Measurements from ENCODE around the gene U2AF1L4. TPM values are rescaled to one million over a fixed set of nuclear protein-coding genes. Genes with fewer than 3 reads are reported as not detected.

Gene U2AF1L4
- total and polyA plus RNA-seq, 10 of the 15 experiments (the other 5 are each of a cell fraction or from before 2014, with no cell fraction given) = 7.9 to 21.6 (median 15.1) TPM

DNA sequence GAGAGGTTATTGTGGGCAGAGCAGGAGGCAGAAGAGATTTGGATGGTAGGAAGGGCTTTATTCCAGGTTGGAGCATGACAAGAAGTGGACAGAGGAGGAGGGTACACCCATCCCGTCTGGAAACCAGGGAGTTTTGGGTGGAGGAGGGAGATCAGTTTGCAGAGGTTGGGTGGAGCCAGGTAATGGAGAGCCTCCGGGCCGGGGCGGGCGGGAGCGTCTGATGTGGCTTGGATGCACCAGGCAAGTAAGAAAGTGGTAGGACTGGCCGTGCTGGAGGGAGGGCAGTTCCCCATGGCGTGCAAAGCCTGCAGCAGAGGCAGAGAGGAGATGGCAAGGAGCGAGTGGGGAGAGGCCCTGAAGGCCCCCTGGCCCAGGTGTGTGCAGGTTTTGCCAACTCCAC is 13.9 kb downstream of the U2AF1L4 start (continued):
- TF ChIP-seq STAT1 (conservative IDR thresholded peaks at IDR 0.05) = no peak
- TF ChIP-seq SUZ12 (IDR thresholded peaks at IDR 0.05; ENCODE audit: unreplicated experiment) = no peak
- TF ChIP-seq NRF1 (conservative IDR thresholded peaks at IDR 0.05; ENCODE audit: low read depth, low read length) = no peak
- no peak for TF ChIP-seq ZNF217 (IDR thresholded peaks at IDR 0.05)
- no peak for TF ChIP-seq ESRRA (IDR thresholded peaks at IDR 0.05; ENCODE audit: low read length)
- TF ChIP-seq MEF2A (IDR thresholded peaks at IDR 0.05; ENCODE audit: insufficient read depth, low read depth, low read length) = no peak
- TF ChIP-seq POLR2A (IDR thresholded peaks at IDR 0.05; ENCODE audit: low read depth, low read length) = no peak
- no peak for TF ChIP-seq IKZF2 (IDR thresholded peaks at IDR 0.05)
- TF ChIP-seq HDAC2 (IDR thresholded peaks at IDR 0.05) = no peak
- no peak for TF ChIP-seq SPI1 (IDR thresholded peaks at IDR 0.05; ENCODE audit: borderline replicate concordance, insufficient read depth, low read depth, low read length)

DNA sequence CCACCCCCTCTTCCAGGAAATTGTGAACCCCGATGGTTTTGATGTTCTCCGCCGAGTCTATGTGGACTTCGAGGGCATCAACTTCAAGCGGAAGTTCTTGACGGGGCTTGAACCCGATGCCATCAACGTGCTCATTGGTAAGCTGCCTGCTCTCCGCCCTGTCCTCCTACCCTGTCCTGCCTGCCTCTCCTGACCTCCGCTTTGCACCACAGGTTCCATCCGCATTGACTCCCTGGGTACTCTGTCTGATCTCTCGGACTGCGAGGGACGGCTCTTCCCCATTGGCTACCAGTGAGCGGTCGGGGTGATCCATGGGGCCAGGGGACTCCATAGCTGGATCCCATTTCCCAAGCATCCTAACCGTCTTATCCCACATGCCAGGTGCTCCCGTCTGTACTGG is 14.9 kb downstream of the U2AF1L4 start:
- 98% methylated on average over 18 of the region's 18 CpGs for WGBS (ENCODE audit: insufficient coverage, insufficient replicate concordance, low lambda C conversion rate, missing lambda C conversion rate)
- Histone ChIP-seq H3K9me3 (replicated peaks; ENCODE audit: control insufficient read depth, insufficient read depth, low read length) (no peaks in the 10 kb centered on the region), H3K4me1 (ENCODE audit: control insufficient read depth, insufficient read depth, low read length) (no peaks in the 10 kb centered on the region), H3K27ac (ENCODE audit: control insufficient read depth, insufficient read depth) (no peak overlapping the region), H3K79me2 (ENCODE audit: control insufficient read depth, insufficient read depth, low read length) (no peaks in the 10 kb centered on the region), H4K20me1 (ENCODE audit: control insufficient read depth, insufficient read depth) (no peaks in the 10 kb centered on the region), H3K4me2 (ENCODE audit: control insufficient read depth, insufficient read depth) (no peak overlapping the region), H3K4me3 (no peak overlapping the region), H3K27me3 (replicated peaks in 1 of 2; ENCODE audit: control insufficient read depth in 2 of 2, insufficient read depth in 2 of 2, low read length in 1 of 2) (no peaks in the 10 kb centered on the region), H2AFZ (ENCODE audit: control insufficient read depth, low read depth, low read length) (no peak overlapping the region), H3K9ac (ENCODE audit: control insufficient read depth, insufficient read depth, low read length) (no peak overlapping the region), H3K36me3 (ENCODE audit: control insufficient read depth in 2 of 2, insufficient read depth in 2 of 2, low read length in 1 of 2) (peaks cover 18 to 46% of the 10 kb centered on the region in 2 experiments)
- in situ Hi-C loops (cut with MboI) (no loop called here), intact Hi-C loops (cut with micrococcal nuclease; ENCODE audit: unreplicated experiment) (no loop called here)
- RAD21 ChIA-PET (ENCODE audit: unreplicated experiment) = no interaction called here
- BruUV-seq (replicated peaks) = no TSS peak
- SMC1A ChIA-PET (ENCODE audit: uncharacterized antibody, unreplicated experiment) = no interaction called here
- ATAC-seq (no peak), FAIRE-seq (no peak), DNase-seq (ENCODE audit: low read depth, low spot score) (no peak)
- CTCF ChIA-PET = no interaction called here
- TF ChIP-seq BMI1 (IDR thresholded peaks at IDR 0.05; ENCODE audit: borderline replicate concordance) (no peak), KLF5 (IDR thresholded peaks at IDR 0.05; ENCODE audit: partially characterized antibody) (no peak), CHD2 (IDR thresholded peaks at IDR 0.05; ENCODE audit: borderline replicate concordance, low read depth, low read length) (no peak), TARDBP (IDR thresholded peaks at IDR 0.05; ENCODE audit: borderline replicate concordance) (no peak), ATF7 (IDR thresholded peaks at IDR 0.05; ENCODE audit: low read depth) (no peak)
- TF ChIP-seq, protein P1, sequence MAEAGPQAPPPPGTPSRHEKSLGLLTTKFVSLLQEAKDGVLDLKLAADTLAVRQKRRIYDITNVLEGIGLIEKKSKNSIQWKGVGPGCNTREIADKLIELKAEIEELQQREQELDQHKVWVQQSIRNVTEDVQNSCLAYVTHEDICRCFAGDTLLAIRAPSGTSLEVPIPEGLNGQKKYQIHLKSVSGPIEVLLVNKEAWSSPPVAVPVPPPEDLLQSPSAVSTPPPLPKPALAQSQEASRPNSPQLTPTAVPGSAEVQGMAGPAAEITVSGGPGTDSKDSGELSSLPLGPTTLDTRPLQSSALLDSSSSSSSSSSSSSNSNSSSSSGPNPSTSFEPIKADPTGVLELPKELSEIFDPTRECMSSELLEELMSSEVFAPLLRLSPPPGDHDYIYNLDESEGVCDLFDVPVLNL (IDR thresholded peaks at IDR 0.05; ENCODE audit: low read depth, low read length) = no peak
- TF ChIP-seq, protein P2, sequence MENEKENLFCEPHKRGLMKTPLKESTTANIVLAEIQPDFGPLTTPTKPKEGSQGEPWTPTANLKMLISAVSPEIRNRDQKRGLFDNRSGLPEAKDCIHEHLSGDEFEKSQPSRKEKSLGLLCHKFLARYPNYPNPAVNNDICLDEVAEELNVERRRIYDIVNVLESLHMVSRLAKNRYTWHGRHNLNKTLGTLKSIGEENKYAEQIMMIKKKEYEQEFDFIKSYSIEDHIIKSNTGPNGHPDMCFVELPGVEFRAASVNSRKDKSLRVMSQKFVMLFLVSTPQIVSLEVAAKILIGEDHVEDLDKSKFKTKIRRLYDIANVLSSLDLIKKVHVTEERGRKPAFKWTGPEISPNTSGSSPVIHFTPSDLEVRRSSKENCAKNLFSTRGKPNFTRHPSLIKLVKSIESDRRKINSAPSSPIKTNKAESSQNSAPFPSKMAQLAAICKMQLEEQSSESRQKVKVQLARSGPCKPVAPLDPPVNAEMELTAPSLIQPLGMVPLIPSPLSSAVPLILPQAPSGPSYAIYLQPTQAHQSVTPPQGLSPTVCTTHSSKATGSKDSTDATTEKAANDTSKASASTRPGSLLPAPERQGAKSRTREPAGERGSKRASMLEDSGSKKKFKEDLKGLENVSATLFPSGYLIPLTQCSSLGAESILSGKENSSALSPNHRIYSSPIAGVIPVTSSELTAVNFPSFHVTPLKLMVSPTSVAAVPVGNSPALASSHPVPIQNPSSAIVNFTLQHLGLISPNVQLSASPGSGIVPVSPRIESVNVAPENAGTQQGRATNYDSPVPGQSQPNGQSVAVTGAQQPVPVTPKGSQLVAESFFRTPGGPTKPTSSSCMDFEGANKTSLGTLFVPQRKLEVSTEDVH (IDR thresholded peaks at IDR 0.05; ENCODE audit: low read depth, partially characterized antibody) = no peak
- TF ChIP-seq, protein P3, sequence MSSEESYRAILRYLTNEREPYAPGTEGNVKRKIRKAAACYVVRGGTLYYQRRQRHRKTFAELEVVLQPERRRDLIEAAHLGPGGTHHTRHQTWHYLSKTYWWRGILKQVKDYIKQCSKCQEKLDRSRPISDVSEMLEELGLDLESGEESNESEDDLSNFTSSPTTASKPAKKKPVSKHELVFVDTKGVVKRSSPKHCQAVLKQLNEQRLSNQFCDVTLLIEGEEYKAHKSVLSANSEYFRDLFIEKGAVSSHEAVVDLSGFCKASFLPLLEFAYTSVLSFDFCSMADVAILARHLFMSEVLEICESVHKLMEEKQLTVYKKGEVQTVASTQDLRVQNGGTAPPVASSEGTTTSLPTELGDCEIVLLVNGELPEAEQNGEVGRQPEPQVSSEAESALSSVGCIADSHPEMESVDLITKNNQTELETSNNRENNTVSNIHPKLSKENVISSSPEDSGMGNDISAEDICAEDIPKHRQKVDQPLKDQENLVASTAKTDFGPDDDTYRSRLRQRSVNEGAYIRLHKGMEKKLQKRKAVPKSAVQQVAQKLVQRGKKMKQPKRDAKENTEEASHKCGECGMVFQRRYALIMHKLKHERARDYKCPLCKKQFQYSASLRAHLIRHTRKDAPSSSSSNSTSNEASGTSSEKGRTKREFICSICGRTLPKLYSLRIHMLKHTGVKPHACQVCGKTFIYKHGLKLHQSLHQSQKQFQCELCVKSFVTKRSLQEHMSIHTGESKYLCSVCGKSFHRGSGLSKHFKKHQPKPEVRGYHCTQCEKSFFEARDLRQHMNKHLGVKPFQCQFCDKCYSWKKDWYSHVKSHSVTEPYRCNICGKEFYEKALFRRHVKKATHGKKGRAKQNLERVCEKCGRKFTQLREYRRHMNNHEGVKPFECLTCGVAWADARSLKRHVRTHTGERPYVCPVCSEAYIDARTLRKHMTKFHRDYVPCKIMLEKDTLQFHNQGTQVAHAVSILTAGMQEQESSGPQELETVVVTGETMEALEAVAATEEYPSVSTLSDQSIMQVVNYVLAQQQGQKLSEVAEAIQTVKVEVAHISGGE (CRISPR knock-in tag; IDR thresholded peaks at IDR 0.05) = no peak
- POLR2A ChIA-PET = no interaction called here

All from GM12878 (cell line).